Measurements from ENCODE around the gene ISOC2.

DNA sequence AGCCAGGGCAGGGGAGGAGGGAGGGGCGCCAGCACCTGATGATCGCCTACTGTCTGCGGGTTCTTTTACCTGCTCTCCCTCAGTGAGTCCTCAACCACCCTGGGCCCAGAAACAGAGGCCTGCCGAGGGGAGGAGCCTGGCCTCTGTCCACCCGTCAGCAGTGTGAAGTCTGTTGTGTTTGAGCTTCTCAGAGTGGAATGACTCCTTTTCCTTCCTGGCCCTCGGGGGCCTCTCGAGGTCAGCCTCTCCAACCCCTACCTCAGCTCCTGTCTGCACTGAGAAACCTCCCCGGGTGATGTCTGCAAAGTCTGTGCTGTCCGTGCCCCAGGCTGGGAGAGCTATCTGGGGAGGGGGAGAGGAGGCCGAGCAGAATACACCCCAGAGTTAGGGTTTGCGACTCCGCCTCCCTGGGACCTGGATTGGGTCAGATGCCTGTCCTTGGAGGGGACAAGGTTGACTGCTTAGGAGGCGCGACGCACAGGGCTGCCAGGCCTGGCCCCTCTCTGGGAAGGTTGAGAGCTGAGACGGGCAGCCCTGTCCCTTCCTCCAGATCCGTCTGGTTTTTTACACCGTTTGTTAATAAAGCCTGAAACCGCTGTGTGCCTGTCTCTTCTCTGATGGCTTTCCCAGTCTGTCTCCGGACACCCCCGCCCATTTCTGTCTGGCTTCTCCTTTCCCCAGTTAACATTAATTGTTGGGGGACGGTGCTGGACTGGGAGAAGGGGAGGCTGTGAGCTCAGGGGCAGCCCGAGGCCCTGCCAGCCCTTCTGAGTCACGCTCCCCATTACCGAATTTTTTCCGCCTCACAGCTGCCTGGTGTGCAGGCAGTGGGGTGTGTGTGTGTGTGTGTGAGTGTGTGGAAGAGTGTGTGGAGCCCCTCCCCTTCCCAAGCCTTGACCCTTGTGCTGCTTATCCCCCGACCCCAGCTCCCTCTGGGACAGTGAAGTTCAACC is 25.8 kb upstream of the ISOC2 start:
- TF ChIP-seq, protein P1, sequence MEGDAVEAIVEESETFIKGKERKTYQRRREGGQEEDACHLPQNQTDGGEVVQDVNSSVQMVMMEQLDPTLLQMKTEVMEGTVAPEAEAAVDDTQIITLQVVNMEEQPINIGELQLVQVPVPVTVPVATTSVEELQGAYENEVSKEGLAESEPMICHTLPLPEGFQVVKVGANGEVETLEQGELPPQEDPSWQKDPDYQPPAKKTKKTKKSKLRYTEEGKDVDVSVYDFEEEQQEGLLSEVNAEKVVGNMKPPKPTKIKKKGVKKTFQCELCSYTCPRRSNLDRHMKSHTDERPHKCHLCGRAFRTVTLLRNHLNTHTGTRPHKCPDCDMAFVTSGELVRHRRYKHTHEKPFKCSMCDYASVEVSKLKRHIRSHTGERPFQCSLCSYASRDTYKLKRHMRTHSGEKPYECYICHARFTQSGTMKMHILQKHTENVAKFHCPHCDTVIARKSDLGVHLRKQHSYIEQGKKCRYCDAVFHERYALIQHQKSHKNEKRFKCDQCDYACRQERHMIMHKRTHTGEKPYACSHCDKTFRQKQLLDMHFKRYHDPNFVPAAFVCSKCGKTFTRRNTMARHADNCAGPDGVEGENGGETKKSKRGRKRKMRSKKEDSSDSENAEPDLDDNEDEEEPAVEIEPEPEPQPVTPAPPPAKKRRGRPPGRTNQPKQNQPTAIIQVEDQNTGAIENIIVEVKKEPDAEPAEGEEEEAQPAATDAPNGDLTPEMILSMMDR (IDR thresholded peaks at IDR 0.05; ENCODE audit: insufficient read depth, low read length, poor library complexity, severe bottlenecking) = no peak
- no peak for TF ChIP-seq EZH2phosphoT487 (conservative IDR thresholded peaks at IDR 0.05; ENCODE audit: low read length)

Data from SU-DHL-6 (cell line).